ENCODE measurements around the gene GTF2H4.
A peak's percentile ranks its signal among the peaks of the same experiment; 100 is the strongest.
"Not testable (repeated sequence)": the region's sequence is repeated elsewhere in the genome, so short reads cannot be mapped to it uniquely, and the experiment has no call there.

GTF2H4 gene

GRCh38 chr6:30915591-30915946 is 7.6 kb downstream of the GTF2H4 start:
- Histone ChIP-seq H3K27ac (no peak overlapping the region), H3K4me3 (ENCODE audit: low read depth, low read length) (no peak overlapping the region), H3K27me3 (ENCODE audit: insufficient read depth, low read depth, severe bottlenecking) (no peaks in the 10 kb centered on the region), H3K36me3 (peaks cover 71% of the 10 kb centered on the region), H3K9me3 (ENCODE audit: severe bottlenecking) (no peaks in the 10 kb centered on the region)
- TF ChIP-seq, protein P1, sequence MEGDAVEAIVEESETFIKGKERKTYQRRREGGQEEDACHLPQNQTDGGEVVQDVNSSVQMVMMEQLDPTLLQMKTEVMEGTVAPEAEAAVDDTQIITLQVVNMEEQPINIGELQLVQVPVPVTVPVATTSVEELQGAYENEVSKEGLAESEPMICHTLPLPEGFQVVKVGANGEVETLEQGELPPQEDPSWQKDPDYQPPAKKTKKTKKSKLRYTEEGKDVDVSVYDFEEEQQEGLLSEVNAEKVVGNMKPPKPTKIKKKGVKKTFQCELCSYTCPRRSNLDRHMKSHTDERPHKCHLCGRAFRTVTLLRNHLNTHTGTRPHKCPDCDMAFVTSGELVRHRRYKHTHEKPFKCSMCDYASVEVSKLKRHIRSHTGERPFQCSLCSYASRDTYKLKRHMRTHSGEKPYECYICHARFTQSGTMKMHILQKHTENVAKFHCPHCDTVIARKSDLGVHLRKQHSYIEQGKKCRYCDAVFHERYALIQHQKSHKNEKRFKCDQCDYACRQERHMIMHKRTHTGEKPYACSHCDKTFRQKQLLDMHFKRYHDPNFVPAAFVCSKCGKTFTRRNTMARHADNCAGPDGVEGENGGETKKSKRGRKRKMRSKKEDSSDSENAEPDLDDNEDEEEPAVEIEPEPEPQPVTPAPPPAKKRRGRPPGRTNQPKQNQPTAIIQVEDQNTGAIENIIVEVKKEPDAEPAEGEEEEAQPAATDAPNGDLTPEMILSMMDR (IDR thresholded peaks at IDR 0.05; ENCODE audit: low read depth, low read length) = peak; percentile 82
- DNase-seq = peak; percentile 57

DNA sequence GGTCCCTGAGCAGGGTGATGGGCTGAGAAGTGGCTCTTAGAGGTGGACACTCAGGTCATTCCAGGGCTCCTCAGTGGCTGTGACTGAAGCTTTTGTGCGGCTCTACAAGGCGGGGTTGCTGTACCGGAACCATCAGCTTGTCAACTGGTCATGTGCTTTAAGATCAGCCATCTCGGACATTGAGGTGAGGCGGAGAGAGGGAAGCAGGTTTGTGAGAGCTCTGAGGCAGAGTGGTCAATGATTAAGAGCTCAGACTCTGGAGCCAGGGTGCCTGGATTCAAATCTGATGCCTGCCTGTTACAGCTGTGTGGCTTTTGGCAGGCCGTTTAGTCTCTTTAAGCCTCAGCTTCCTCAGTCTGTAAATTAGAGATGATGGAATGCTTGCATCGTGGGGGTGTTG is 9.0 kb downstream of the GTF2H4 start:
- no peak overlapping the region for H3K27ac ChIP-seq
- no peak for DNase-seq
- H3K9me3 ChIP-seq (ENCODE audit: severe bottlenecking) = no peaks in the 10 kb centered on the region
- H3K4me3 ChIP-seq (ENCODE audit: low read depth, low read length) = no peak overlapping the region
- H3K27me3 ChIP-seq (ENCODE audit: insufficient read depth, low read depth, severe bottlenecking) = no peaks in the 10 kb centered on the region
- H3K36me3 ChIP-seq = peaks cover 74% of the 10 kb centered on the region
- TF ChIP-seq, protein P1 (IDR thresholded peaks at IDR 0.05; ENCODE audit: low read depth, low read length) = no peak

DNA sequence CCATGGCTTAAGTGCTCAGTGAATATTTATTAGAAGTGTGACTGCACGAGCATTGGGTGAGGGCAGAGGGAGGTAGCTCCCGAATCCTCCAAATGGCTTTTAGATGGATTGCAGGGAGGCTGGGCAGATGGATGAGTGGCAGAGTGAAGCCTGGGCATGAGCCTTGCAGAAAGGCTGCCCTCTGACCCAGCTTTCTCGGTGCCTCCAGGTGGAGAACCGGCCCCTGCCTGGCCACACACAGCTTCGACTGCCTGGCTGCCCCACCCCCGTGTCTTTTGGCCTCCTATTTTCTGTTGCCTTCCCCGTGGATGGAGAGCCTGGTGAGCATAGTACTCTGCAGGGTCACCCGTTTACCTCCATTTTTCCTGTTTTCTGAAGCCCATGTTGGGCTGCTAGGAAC is 9.5 kb downstream of the GTF2H4 start:
- TF ChIP-seq, protein P1 (IDR thresholded peaks at IDR 0.05; ENCODE audit: low read depth, low read length) = no peak
- Histone ChIP-seq H3K27ac (no peak overlapping the region), H3K36me3 (peaks cover 74% of the 10 kb centered on the region), H3K4me3 (ENCODE audit: low read depth, low read length) (no peak overlapping the region), H3K9me3 (ENCODE audit: severe bottlenecking) (no peaks in the 10 kb centered on the region), H3K27me3 (ENCODE audit: insufficient read depth, low read depth, severe bottlenecking) (no peaks in the 10 kb centered on the region)
- DNase-seq = no peak

- no peaks in the 10 kb centered on the region for H3K27me3 ChIP-seq (ENCODE audit: insufficient read depth, low read depth, severe bottlenecking)
- peaks cover 74% of the 10 kb centered on the region for H3K36me3 ChIP-seq
- H3K27ac ChIP-seq = no peak overlapping the region
- no peak for DNase-seq
- no peaks in the 10 kb centered on the region for H3K9me3 ChIP-seq (ENCODE audit: severe bottlenecking)
- no peak overlapping the region for H3K4me3 ChIP-seq (ENCODE audit: low read depth, low read length)
- TF ChIP-seq, protein P1 (IDR thresholded peaks at IDR 0.05; ENCODE audit: low read depth, low read length) = no peak
Measured at GRCh38 chr6:30918670-30919069, 10.7 kb downstream of the GTF2H4 start.

DNA sequence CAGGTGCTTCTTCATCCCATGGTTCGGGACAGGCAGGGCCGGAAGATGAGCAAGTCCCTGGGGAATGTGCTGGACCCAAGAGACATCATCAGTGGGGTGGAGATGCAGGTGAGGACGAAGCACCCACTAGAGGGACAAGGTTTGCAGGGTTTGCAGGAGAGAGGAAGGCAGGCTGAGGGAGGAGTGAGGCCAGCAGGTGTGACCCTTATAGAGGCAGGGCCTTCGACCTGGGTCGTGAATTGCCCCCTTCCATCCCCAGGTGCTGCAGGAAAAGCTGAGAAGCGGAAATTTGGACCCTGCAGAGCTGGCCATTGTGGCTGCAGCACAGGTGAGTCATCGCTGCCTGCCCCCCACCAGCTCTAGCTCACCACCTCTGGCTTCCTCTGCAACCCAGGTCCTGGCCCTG is 14.4 kb downstream of the GTF2H4 start:
- TF ChIP-seq, protein P1 (IDR thresholded peaks at IDR 0.05; ENCODE audit: low read depth, low read length) = no peak
- peaks cover 93% of the 10 kb centered on the region for H3K36me3 ChIP-seq

GRCh38 chr6:30924040-30924627 is 16.1 kb downstream of the GTF2H4 start:
- peaks cover 91% of the 10 kb centered on the region for H3K36me3 ChIP-seq
- H3K9me3 ChIP-seq (ENCODE audit: severe bottlenecking); H3K27me3 ChIP-seq (ENCODE audit: insufficient read depth, low read depth, severe bottlenecking); H3K27ac ChIP-seq; H3K4me3 ChIP-seq (ENCODE audit: low read depth, low read length); DNase-seq: not testable (repeated sequence)

More for the DNA sequence above, 14.4 kb downstream of the GTF2H4 start:
- H3K27ac ChIP-seq = no peak overlapping the region
- no peaks in the 10 kb centered on the region for H3K9me3 ChIP-seq (ENCODE audit: severe bottlenecking)
- no peak overlapping the region for H3K4me3 ChIP-seq (ENCODE audit: low read depth, low read length)
- H3K27me3 ChIP-seq (ENCODE audit: insufficient read depth, low read depth, severe bottlenecking) = no peaks in the 10 kb centered on the region
- no peak for DNase-seq

Data from WERI-Rb-1 (cell line).